ENCODE data around the gene WNT10A. TPM values are rescaled to one million over a fixed set of nuclear protein-coding genes. Genes with fewer than 3 reads are reported as not detected.

Gene WNT10A
- total and polyA plus RNA-seq, 9 of the 15 experiments (the other 6 are each of a cell fraction or from before 2014, with no cell fraction given): not detected

DNA sequence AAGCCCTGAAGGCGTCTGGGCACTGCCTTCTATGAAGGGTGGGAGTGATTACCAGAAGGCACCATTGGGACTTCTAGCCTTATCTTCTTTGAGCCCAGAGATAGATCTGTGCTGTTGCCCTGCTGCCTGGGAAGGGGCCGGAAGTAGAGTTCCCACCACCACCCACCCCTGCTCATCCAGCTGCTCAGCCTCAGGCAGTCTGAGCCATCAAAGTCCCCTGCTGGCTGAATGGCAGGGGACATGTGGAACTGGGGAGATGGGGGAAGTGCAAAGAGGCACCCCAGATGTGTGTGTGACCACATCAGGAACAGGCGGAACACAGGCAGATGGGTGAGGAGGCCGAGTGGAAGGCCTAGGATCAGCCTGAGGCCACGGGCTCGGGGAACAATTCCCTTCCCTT lies 3.3 kb upstream of the WNT10A start:
- 0% methylated on average over 5 of the region's 6 CpGs for WGBS (ENCODE audit: insufficient coverage, low coverage, missing lambda C conversion rate)
- DNase-seq (ENCODE audit: extremely low read depth in 1 of 4, low spot score in 3 of 4): no peak
- Histone ChIP-seq H4K20me1 (replicated peaks; ENCODE audit: control insufficient read depth, insufficient read depth, low read length) (peaks cover 3% of the 10 kb centered on the region; the same call in 1 of the 2 replicates), H3K27ac (ENCODE audit: extremely low read depth, low read depth, low read length) (no peak overlapping the region), H3K79me2 (ENCODE audit: control insufficient read depth, insufficient read depth, low read length) (no peaks in the 10 kb centered on the region), H3K9me3 (replicated peaks; ENCODE audit: control insufficient read depth, insufficient read depth, low read depth, low read length) (no peaks in the 10 kb centered on the region), H3K9me1 (ENCODE audit: control insufficient read depth, insufficient read depth, low read length) (no peaks in the 10 kb centered on the region), H3K4me2 (ENCODE audit: insufficient read depth, low read length) (no peak overlapping the region), H3K36me3 (ENCODE audit: control insufficient read depth, insufficient read depth, low read length) (no peaks in the 10 kb centered on the region), H3K27me3 (ENCODE audit: control insufficient read depth in 2 of 2, insufficient read depth in 2 of 2, low read length in 2 of 2) (peaks cover 0 to 33% of the 10 kb centered on the region in 2 experiments; a peak in 3 of 5 replicates), H3K9ac (ENCODE audit: insufficient read depth in 1 of 2, low read depth in 2 of 2, low read length in 2 of 2) (no peak overlapping the region), H3K4me1 (replicated peaks in 1 of 2; ENCODE audit: control insufficient read depth in 2 of 2, insufficient read depth in 2 of 2, low read length in 2 of 2) (peaks cover 0 to 15% of the 10 kb centered on the region in 2 experiments; a peak in 3 of 5 replicates), H3K4me3 (no peak overlapping the region), H2AFZ (ENCODE audit: low read depth, low read length) (no peak overlapping the region)
- ChIA-PET CTCF (ENCODE audit: low intra/inter-chr PET ratio) (no interaction called here), POLR2A (interaction anchor here (1.1 kb wide), 1 partner anchor 14 kb away, joined by 5 read pairs; no protein-coding TSS in a partner anchor)
- no peak for ATAC-seq
- TF ChIP-seq, protein P1, sequence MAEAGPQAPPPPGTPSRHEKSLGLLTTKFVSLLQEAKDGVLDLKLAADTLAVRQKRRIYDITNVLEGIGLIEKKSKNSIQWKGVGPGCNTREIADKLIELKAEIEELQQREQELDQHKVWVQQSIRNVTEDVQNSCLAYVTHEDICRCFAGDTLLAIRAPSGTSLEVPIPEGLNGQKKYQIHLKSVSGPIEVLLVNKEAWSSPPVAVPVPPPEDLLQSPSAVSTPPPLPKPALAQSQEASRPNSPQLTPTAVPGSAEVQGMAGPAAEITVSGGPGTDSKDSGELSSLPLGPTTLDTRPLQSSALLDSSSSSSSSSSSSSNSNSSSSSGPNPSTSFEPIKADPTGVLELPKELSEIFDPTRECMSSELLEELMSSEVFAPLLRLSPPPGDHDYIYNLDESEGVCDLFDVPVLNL (CRISPR knock-in tag; IDR thresholded peaks at IDR 0.05; ENCODE audit: low read depth): no peak
- TF ChIP-seq SMAD1 (IDR thresholded peaks at IDR 0.05; ENCODE audit: low read depth, low read length, partially characterized antibody): no peak
- TF ChIP-seq NRF1 (conservative IDR thresholded peaks at IDR 0.05 in 1 of 2, IDR thresholded peaks at IDR 0.05 in 1 of 2): no peak
- TF ChIP-seq ZNF764 (CRISPR knock-in tag; IDR thresholded peaks at IDR 0.05; ENCODE audit: low read depth): no peak
- TF ChIP-seq MTA1 (IDR thresholded peaks at IDR 0.05; ENCODE audit: borderline replicate concordance): no peak
- in situ Hi-C loops (cut with MboI): no loop called here
- FAIRE-seq: no peak
- intact Hi-C loops (cut with micrococcal nuclease): loop anchor here (5.0 kb wide), 1 partner anchor 100 kb away; no protein-coding TSS in a partner anchor
- no TSS peak for BruUV-seq (replicated peaks)

Measured in K562 (cell line).